ENCODE data around the gene PDE6A.
A peak's percentile ranks its signal among the peaks of the same experiment; 100 is the strongest.

The PDE6A gene

DNA sequence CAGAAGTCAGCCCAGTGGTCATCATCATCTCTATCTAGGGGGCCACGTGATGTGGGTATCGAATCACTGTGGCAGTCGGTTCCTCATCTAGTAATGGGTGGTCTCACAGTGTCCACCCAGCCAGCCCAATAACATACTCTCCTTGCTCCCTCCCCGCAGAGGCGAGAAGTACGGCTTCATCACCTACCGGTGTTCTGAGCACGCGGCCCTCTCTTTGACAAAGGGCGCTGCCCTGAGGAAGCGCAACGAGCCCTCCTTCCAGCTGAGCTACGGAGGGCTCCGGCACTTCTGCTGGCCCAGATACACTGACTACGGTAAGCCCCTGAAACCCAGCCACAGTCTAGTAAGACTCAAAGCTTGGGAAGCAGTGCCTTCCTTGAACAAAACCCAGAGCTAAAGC, 99.0 kb downstream of the PDE6A start:
- no peak overlapping the region for H3K4me3 ChIP-seq
- DNase-seq (ENCODE audit: low spot score): no peak
- no peak overlapping the region for H3K27ac ChIP-seq
- TF ChIP-seq, protein P1, sequence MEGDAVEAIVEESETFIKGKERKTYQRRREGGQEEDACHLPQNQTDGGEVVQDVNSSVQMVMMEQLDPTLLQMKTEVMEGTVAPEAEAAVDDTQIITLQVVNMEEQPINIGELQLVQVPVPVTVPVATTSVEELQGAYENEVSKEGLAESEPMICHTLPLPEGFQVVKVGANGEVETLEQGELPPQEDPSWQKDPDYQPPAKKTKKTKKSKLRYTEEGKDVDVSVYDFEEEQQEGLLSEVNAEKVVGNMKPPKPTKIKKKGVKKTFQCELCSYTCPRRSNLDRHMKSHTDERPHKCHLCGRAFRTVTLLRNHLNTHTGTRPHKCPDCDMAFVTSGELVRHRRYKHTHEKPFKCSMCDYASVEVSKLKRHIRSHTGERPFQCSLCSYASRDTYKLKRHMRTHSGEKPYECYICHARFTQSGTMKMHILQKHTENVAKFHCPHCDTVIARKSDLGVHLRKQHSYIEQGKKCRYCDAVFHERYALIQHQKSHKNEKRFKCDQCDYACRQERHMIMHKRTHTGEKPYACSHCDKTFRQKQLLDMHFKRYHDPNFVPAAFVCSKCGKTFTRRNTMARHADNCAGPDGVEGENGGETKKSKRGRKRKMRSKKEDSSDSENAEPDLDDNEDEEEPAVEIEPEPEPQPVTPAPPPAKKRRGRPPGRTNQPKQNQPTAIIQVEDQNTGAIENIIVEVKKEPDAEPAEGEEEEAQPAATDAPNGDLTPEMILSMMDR (IDR thresholded peaks at IDR 0.05): no peak

DNA sequence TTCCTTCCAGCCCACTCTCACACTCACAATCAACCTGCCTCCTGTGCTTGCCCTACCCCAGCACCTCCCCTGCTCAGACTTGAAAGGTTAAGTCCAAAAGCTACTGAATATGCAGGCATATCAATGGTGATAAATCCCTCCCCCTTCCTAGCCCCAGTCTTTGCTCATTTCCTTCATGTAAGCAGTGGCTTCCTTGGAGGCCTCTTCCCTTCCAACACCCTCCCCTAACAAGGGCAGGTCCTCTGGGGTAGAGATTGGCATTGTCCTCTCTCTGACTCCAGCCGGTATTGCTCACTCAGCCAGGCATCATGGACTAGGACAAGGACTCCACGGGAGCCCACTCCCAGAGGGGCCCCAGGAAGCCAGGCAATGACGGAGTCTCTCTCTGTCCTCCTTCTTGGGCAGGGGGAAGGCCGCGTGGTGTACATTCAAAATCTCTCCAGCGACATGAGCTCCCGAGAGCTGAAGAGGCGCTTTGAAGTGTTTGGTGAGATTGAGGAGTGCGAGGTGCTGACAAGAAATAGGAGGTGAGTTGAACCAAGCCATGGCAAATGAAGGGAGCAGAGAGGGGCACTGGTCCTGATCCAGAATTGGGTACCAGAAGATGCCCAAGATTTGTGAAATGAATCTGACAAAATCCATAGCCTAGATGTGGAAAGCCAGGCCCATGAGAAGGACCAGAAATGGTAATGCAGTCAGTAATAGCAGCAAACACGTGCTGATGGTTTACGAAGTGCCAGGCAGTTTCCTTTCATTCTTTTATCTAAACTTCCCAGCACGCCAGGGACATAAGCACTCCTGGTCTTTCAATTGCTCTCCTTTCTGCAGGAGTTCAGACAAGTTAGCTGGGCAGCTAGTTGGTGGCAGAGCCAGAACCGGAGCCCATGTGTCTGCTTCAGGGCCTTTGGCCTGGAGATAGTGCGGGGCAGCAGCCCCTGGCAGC, 102.5 kb downstream of the PDE6A start:
- H3K27ac ChIP-seq: no peak overlapping the region
- TF ChIP-seq, protein P1 (IDR thresholded peaks at IDR 0.05): no peak
- no peak for DNase-seq (ENCODE audit: low spot score)
- H3K4me3 ChIP-seq: no peak overlapping the region

DNA sequence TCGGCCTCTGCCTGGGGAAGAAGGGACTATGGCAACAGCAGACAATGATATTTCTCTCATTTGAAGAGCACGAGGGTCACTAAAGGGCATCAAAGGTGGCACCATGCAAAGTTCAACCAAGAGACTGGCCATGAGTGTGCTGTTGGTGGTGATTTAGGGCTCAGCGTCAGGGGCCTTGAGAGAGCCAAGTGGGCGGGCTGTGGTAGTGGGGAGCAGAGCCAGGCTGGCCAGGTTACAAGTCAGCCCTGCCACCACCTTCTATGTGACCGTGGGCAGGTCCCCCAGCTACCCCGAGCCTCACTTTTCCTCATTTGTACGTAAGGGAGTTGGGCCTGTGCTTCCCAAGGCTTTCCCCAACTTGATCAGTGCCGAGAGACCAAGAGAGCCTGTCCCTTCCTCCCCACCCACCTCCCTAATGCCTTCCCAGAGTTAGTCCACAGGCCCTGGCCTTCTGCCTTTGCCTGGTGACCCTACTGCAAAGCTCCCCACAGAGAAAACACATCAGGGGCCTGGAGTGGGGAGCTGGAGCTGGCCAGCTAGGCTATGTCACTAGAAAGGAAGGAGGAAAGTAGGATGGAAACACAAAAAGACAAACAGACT, 104.3 kb downstream of the PDE6A start:
- no peak for DNase-seq (ENCODE audit: low spot score)
- TF ChIP-seq, protein P1 (IDR thresholded peaks at IDR 0.05): no peak
- no peak overlapping the region for H3K4me3 ChIP-seq
- no peak overlapping the region for H3K27ac ChIP-seq

DNA sequence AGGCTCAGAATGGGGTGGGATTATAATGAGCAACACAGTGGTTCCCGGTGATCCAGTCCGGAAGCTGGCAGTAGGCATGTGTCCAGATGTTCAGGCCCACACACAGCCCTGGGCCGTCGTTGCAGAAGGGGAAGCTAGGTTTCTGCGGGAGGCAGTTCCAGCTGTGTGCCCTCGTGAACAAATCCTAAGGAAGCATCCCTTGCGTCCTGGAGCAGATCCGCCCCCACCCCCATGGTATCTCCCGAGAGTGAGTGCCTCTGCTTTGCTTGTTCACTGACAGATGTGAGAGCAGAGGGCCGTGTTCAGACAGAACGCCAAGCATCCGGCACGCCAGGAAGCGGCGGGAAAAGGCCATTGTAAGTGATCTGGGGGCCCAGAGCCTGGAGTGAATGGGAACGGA, 104.8 kb downstream of the PDE6A start:
- H3K27ac ChIP-seq: no peak overlapping the region
- no peak overlapping the region for H3K4me3 ChIP-seq
- TF ChIP-seq, protein P1 (IDR thresholded peaks at IDR 0.05): no peak
- no peak for DNase-seq (ENCODE audit: low spot score)

DNA sequence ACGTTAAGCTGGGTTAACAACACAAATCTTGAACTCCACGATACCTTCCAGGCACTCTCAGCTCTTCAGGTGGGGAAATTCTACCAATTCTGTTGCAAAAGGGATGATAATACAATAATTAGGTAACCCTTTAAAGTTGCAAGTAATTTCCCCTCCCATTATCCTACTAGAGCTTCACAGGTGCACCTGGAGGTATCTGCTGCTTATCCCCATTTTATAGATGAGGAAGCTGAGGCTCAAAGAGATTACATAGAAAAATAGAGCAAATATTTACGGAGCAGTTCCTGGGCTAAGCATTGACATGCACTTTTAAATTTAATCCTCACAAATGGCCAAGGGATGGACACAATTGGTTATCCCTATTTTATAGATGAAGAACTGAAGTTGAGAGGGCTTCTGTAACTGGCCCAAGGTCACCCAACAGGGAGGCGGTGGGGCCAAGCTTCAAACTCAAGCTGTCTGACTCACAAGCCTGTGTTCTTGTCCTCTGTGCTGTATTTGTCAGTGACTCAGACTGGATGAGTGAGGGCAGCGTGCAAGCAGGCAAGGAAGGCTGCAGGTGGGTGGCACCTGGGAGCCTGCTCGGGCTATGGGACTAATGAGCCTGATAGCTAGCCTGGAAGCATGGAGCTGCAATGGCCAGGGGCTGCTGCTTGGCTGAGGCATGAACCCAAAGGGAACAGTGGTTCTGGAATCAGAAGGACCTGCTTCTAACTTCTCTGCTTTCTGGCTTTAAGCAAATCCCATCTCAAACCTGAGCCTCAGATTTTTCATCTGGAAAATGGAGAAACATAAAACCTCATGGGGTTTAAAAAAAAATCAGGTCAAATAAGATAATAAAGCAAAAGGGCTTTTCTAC, 105.5 kb downstream of the PDE6A start:
- TF ChIP-seq, protein P1 (IDR thresholded peaks at IDR 0.05): no peak
- no peak overlapping the region for H3K27ac ChIP-seq
- DNase-seq (ENCODE audit: low spot score): no peak
- no peak overlapping the region for H3K4me3 ChIP-seq

DNA sequence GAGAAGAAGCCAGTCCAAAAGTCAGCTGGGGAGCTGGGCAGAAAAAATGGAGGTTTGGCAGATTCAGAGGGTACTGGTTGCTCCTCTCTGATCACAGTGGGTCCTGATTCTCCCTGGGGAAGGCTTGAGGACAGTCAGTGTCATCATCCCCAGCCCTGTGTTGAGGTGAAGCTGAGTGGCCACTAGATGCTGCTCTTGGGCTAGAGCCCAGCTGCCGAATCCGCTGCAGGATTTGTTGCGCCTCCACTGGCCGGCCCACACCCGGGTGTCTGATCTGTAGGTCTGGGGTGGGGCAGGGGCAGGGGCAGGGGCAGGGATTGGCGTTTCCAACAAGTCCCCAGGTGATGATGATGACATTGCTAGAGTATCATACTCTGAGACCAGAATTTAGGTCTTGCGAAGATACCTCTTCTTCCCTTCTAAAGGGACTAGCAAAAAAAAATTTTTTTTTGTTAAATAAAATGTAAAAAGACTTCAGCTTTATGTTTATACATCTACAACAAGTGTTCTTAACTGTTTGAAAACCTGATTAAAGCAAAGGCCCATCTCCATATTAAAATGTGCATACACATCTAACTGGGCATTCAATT, 106.8 kb downstream of the PDE6A start:
- TF ChIP-seq, protein P1 (IDR thresholded peaks at IDR 0.05): peak; percentile 15
- Histone ChIP-seq H3K4me3 (no peak overlapping the region), H3K27ac (no peak overlapping the region)
- no peak for DNase-seq (ENCODE audit: low spot score)
